Neural cell (in vitro differentiated cells): Measurements from ENCODE around the gene LMO3.

Experiments used
- CTCF ChIP-seq: fragments of 450-650 bp; IDR thresholded peaks from 2 replicates; pipeline ENCODE4 v1.5.1; 2014; ENCODE audit warnings: antibody characterized with exemption, mild to moderate bottlenecking, moderate library complexity; ENCODE audit not compliant: poor library complexity, severe bottlenecking
- POLR2AphosphoS5 ChIP-seq: IDR thresholded peaks from 2 replicates; pipeline ENCODE4 v1.6.1; 2012
- REST ChIP-seq: IDR thresholded peaks from 2 replicates; pipeline ENCODE4 v1.6.1; 2012; ENCODE audit warnings: borderline replicate concordance
- TAF1 ChIP-seq: IDR thresholded peaks from 2 replicates; pipeline ENCODE4 v1.6.1; 2012; ENCODE audit warnings: low read depth

GRCh38 chr12:16515666-16516065 is 90.3 kb downstream of the LMO3 start:
- TF ChIP-seq CTCF, result no peak
- TF ChIP-seq POLR2AphosphoS5, result no peak
- no peak for TF ChIP-seq REST
- TF ChIP-seq TAF1, result no peak
